HG02610 (cell line): ENCODE measurements around the gene CECR2.
"Not testable (repeated sequence)": the region's sequence is repeated elsewhere in the genome, so short reads cannot be mapped to it uniquely, and the experiment has no call there.

Experiments
- ATAC-seq: cut with Tn5 transposase; IDR thresholded peaks from one replicate; pipeline ENCODE4 v1.9.1; 2021; ENCODE audit warnings: mild to moderate bottlenecking, moderate library complexity; ENCODE audit not compliant: unreplicated experiment

The CECR2 gene

DNA sequence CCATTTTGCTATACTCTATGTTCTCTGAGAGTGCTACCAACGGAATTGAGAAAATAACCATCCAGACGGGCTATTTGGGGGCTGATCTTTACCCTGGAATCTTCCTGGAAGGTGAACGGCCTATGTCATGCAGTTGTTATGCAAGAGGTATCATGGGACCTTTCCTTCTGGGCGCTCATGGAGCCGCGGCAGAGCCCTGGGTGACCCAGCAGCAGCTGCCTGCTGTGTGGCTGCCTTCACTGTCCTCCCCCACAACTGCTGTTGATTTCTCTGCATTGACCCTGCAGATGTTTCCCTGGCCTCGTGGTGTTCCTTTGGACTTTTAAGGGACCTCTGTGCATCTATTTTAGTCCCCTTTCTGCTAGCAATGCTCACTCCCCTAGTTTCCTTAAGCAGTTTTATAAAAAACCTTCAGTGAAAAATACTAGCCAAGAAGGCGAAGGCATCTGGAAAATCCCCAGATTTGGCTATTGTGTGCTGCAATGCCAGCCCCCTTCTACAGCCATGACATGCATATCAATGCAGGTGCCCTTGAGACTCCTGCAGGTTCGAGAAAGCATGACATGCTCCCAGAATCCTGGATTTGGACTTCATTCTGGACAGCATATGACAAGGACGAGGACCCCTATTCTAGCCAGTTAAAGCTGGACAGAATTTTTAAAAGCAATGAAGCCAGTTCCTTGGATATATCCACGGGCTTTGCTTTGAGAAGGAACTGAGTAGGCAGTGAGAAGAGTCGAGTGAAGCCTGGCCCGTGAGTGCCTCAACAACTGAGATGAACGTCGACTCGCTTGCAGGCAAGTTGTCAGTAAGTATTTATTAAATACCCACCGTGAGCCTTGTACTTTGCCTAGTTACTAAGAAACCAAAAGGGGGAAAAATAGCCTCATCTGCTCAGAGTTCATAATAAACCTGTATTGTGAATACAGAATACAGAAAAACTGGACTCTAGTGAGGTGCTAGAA lies 193.9 kb downstream of the CECR2 start, which contains the start of gene SLC25A18:
Gene SLC25A18 (plus strand): TSS at position 593 of the 965 bp plus-strand sequence. CDS start 16,447 bp downstream, outside the sequence.
- no peak for ATAC-seq

DNA sequence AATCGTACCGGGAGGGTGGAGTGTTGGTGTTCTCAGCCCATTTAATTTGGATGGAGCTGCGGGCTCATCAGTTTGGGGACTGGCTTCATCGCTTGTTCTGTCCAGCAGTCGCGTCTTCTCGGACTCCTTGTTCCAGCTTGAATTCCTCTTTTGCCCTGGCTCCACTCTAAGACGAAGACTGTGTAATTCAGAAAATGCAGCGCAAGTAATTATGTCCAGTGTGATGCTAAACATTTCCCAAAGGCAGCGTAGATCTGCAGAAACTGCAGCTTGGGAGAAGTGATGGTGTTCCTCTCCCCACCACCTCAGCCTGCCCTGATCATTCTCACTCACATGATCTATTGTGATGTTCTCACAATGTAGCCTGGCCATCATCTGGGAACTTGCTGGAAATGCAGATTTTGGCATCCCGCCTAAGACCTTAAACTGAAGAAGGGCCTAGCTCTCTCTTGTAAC lies 194.7 kb downstream of the CECR2 start:
- no peak for ATAC-seq

DNA sequence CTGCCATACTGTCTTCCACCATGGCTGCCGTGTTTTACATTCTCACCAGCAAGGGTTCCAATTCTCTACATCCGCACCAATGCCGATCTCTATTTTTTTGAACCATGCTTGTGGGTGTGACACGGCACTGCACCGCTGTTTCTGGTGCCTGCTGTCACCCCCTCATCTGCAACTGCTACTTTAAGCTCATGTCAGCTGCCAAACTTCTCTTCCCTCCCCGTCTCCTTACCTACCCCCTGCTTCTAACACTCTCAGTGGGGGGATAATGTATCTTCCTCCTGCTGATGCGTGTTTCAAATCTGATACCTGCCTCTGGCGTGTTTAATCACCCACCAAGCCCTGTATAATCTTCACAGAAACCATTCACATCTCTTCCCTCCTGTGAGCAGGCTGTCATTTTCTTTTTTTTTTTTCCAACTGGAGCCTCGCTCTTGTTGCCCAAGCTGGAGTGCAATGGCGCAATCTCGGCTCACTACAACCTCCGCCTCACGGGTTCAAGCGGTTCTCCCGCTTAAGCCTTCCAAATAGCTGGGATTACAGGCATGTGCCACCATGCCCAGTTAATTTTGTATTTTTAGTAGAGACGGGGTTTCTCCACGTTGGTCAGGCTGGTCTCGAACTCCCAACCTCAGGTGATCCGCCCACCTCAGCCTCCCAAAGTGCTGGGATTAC lies 196.9 kb downstream of the CECR2 start:
- not testable (repeated sequence) for ATAC-seq

DNA sequence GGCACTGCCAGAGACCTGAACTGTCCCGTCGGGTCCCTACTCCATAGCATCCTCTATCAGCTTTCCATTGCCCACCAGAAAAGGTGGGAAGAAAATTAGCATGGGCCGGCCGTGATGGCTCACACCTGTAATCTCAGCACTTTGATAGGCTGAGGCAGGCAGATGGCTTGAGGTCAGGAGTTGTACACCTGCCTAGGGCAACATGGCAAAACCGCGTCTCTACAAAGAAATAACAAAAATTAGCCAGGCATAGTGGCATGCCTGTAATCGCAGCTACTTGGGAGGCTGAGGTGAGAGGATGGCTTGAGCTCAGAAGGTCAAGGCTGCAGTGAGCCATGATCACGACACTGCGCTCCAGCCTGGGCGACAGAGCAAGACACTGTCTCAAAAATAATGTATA lies 197.5 kb downstream of the CECR2 start:
- no peak for ATAC-seq

DNA sequence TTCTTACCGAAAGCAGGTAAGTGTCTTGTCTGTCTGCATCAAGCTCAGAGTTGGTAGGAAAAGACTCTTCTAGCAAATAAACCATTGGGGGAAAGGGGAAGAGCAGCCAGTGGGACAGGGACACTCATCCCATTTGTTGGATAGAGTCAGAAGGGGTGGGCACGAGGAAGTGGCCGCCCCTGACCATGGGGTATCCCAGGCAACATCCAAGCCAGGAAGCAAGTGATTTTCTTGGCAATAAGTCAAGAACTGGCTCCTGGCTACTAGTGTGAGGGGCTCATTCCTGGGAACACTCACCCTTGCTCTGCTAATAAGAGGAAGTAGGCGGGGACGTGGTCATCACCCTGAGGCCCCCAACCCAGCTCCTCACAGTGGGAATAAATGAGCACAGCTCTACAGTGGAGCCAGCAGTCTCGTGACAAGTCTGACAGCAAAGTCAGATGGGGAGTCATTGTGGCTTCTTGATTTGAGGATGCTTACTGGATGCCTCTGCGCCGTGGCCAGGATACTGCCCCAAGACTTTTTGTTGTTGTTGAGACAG lies 200.8 kb downstream of the CECR2 start:
- no peak for ATAC-seq

DNA sequence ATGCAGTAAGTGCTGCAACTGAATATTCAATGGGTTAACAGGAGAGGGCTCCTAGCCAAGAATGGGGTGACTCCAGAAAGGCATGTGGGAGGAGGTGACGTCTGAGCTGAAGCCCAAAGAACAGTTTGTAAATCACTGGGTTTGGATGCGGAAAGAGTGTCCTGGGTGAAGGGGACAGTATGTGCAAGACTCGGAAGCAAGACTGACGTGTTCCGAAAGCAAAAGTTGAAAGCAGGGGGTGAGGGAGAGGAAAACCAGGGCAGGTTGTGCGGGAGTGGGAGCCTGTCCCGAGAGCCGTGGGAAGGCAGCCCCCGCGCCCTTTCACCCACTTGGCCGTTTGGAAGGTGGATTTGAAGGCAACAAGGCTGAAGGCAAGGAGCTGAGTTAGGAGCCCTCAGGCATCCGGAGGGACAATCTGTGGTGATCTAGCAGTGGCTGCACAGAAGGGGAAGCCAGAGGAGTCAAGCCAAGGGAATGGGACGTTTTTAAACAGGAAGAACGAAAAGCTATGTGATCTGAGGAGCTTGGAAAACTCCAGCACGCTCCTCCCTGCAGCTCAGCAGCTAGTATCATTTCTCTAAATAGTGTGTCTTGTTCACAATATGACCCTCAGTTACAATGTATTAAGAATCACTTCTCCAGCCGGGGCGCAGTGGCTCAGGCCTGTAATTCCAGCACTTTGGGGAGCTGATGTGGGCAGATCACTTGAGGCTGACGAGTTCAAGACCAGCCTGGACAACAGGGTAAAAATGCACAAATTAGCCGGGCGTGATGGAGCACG lies 201.8 kb downstream of the CECR2 start:
- no peak for ATAC-seq

DNA sequence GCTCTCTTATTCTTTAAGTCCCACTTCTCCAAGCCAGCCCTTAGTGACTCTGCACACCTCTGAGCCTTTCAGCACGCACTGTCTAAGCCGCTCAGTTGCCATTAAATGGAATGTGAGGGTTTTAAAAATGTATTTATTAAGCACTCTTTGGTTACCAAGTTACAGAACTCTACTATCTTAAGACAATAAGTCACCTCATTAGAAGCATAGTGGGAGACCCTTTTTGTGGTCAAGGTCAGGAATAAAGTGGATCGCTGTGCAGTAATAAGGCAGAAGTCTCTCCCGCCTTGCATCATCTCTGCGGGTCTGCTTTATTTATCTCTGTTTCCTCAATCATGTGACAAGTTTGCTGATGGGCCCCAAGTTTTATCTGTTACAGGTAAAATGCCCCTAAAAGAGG lies 205.9 kb downstream of the CECR2 start:
- ATAC-seq = no peak

DNA sequence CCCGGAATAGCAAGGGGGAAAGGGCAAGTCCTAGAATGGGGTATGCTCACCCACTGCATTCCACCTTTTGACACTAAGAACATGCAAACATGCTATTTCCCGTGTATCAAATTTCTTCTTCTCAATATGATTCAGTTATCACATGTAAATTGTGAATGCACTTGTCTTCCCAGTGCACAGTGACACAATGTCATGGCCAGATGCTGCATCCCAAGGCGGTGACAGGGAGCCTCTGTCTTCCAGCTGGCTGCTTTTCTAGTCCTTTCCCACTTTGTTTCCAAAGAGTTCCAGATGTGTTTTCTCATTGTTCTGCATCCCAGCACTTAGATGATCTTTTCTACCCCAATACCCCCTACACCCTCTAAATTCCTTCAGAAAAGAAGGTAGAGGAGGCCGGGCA lies 206.4 kb downstream of the CECR2 start:
- no peak for ATAC-seq

DNA sequence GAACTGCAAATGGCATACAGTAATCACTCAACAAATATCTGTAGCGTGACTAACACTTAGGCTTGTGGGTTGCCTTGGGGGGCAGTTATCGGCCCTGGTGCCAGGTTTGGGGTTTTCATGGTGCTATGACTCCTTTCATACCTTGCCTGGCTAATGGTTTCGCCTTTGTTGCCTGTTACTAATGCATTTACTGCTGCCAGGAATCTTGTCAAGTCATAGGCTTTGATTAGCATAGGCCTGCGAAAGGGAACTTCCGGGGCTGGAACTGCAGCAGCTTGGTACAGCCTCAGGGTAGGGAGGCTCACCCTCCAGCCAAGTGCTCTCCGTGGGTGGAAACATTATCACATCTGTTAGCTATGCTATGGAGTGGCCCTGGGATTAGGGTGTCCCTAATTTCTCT lies 207.2 kb downstream of the CECR2 start:
- no peak for ATAC-seq

DNA sequence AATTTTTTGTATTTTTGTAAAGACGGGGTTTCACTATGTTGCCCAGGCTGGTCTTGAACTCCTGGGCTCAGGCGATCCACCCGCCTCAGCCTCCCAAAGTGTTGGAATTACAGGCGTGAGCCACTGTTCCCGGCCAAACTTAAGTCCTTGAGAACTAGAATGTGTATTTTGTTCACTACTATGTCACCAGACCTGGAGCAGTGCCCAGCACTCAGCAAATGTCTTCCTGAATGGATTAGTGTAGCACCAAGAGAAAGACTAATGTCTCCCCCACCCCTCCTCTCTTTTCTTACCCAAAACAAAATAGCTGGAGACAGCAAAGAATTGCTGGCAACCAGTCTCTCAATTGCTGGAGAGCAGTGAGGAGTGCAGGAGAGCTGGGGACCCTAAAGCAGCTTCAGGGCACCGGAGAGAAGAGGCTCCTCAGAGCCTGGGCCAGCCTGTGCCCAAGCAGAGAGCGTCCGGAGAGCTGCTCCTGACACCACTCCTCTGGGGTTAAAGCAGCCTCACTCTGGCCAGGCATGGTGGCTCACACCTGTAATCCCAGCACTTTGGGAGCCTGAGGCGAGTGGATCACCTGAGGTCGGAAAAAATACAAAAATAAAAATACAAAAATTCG lies 209.0 kb downstream of the CECR2 start:
- ATAC-seq = no peak

DNA sequence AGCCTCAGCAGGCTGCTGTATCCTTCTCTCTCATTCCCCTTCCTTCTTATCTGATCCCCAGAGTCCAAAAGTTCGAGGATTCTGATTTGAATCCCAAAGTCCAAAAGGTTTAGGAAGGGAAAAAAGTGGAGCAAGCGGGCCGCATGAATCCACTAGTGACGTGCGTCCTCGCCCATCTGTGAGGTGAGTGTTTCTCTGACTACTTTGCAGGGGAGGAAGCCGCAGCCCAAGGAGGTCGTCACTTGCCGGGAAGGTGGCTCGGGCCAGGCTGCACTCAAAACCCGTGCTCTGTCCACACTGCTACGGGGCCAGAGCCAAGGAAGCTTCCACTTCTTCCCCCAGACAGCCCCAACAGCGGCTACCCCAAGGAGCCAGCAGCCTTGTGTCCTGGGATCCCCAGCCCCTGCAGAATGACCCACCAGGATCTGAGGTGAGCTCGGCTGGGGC lies 210.3 kb downstream of the CECR2 start:
- no peak for ATAC-seq

DNA sequence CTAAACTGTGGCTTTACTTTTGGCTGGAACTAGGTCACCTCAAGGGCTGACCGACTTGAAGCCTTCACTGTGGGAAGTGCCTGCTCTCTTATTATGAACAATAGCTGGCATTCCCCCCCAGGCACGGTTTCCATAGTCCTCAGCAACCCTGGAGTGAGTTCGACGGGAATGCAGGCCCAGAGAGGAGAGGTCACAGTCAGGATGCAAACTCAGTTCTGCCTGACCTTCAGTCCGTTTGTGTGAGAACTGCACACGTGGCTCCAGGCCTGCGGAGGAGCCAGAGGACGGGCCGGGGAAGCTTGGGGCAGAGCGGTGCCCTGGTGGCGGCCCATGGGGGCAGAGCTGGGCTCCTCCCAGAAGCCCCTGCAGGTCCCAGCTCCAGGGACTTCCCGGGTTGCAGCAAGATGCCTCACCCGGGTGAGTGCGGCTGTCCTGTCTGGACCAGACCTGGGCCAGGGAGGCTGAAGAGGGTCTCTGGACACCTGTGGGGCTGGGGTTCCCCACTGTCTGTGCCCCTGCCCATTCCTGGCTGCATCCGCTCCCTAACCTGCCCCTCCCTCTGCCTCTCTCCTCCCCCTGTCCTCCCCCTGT lies 211.3 kb downstream of the CECR2 start:
- ATAC-seq = no peak

DNA sequence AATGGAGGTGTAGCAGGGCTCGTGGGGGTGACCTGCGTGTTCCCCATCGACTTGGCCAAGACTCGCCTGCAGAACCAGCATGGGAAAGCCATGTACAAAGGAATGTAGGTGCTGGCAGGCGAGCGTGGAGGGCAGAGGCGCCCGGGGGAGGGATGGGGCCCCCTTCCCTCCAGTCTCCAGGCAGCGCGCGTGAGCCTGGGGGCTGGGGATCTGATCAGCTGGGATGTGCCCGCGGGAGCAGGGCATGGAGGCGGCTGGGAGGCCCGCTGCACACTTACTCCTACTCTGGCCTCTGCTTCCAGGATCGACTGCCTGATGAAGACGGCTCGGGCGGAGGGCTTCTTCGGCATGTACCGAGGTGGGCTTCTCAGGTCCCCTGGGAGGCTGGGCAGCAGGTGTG lies 211.8 kb downstream of the CECR2 start:
- ATAC-seq = no peak

DNA sequence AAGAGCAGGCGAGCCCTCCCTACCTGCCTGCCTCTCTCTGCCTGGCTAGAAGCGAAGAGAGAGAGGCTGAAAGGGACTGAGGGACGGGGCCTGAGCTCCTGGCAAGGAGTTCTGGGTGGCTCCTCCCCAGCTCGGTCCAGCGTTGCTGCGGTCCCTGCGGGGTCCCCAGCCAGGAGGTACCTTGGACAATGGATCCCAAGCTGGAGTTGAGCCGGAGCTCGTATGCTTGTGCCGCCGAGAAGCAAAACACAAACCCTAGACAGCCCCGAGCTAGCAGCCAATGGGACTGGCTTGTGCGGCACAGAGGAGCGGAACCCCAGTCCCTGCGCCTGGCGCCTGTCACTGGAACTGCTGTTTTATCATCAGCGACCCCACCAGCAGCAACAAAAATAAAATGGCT lies 212.4 kb downstream of the CECR2 start:
- ATAC-seq = no peak

DNA sequence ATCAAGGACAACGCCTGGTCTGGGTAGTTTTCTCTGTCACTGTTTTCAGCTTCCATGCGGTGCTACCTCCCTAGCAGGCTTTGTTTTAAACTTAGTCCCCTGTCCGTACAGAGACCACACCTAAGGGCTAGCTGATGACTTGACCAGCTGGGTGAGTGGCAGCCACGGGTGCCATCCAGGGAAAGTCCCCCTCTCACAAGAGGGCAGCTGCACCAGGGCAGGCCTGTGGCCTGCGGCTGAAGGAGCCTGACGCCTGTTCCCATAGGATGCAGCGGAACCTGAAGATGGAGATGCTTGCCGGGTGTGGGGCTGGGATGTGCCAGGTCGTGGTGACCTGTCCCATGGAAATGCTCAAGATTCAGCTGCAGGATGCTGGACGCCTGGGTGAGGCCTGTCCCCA lies 213.9 kb downstream of the CECR2 start:
- ATAC-seq = no peak

DNA sequence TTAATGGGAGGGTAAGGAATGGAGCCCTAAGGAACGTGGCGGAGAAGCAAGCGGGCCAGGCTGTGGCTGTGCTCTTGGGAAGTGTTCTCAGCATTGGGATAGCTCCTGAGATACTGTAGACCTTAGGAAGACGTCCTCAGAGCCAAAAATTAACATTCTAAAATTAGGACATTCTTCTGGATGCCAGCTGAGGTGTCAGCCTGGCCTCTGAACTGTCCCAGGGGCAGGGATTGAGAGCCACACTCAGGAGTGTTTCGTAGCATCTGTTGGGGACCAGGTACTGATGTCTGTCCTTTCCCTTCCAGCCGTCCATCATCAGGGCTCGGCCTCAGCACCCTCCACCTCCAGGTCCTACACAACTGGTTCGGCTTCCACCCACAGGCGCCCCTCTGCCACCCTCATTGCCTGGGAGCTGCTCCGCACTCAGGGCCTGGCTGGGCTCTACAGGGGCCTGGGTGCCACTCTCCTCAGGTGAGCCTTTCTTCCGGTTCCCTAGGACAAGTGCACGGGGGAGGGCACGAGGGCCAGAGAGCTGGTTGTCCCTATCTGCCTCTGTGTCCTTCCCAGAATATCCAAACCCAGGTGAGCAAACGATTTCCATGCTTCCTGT lies 217.7 kb downstream of the CECR2 start:
- ATAC-seq = no peak

DNA sequence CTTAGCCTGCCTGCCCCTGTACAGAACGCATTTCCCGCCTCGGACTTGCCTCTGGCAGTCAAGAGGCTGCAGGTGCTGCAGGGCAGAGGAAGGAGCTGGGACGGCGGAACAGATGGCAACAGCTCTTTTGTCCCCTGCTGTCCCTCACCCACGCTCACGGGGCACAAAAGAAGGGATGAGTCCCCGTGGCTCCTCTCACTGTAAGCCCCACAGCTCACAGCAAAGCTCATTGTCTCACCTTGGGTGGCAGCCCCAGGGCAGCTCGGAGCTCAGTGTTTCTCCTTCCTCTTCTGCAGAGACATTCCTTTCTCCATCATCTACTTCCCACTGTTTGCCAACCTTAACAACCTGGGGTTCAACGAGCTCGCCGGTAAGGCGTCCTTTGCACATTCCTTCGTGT lies 218.4 kb downstream of the CECR2 start:
- no peak for ATAC-seq

DNA sequence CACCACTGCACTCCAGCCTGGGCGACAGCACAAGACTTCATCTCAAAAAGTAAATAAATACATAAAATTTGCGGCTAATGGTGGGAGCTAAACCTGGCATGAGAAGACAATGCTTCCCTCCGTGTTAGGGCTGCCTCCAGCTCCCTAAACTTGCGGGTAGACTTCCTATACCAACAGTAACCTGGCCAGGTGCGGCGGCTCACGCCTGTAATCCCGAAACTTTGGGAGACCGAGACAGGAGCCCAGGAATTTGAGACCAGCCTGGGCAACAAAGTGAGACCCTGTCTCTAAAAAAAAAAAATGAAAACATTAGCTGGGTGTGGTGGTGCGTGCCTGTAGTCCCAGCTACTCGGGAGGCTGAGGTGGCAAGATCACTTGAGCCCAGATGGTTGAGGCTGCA lies 219.3 kb downstream of the CECR2 start:
- ATAC-seq = no peak

DNA sequence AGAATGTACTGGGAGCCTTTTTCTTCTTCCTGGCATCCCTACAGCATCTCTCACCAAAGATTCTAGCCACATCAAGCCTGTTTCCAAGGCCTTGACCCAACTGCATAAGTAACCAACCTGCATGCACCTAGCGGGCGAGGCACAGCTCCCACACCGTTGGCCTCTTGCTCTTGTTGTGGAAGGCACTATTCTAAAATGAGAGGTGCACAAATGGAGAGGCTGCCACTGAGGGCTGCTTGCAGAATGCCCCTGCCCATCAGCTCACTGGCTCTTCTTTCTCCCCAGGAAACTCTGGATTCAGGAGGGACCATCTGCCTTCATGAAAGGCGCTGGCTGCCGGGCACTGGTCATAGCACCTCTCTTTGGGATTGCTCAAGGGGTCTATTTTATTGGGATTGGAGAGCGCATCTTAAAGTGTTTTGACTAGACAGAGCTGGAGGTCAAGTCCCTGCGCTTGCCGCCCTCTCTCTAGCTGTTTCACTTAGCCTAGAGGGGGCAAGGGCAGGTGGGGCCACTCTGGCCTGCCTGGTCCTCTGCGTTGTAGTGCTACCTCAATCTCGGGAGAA lies 220.6 kb downstream of the CECR2 start:
- no peak for ATAC-seq
